GM13976 (cell line): ENCODE measurements around the gene MRPS30.
"Not testable (repeated sequence)": the region's sequence is repeated elsewhere in the genome, so short reads cannot be mapped to it uniquely, and the experiment has no call there.

Experiments used
- DNase-seq: peaks from one replicate; pipeline ENCODE4 v3.0.0; 2012; ENCODE audit warnings: low spot score
- in situ Hi-C: fragments of 300-500 bp; cut with MboI; formaldehyde crosslinking; loops from one replicate; pipeline ENCODE4 v1.12.0; 2022; ENCODE audit warnings: low sequenced_read_pairs, mixed read lengths, inconsistent platforms; ENCODE audit not compliant: unreplicated experiment
- TF ChIP-seq, protein P1 (sequence below): IDR thresholded peaks from 2 replicates; pipeline ENCODE4 v1.5.1; 2012; ENCODE audit warnings: borderline replicate concordance, mild to moderate bottlenecking; ENCODE audit not compliant: insufficient read depth; ENCODE audit errors: extremely low read depth, missing control alignments, control extremely low read depth

The MRPS30 gene

DNA sequence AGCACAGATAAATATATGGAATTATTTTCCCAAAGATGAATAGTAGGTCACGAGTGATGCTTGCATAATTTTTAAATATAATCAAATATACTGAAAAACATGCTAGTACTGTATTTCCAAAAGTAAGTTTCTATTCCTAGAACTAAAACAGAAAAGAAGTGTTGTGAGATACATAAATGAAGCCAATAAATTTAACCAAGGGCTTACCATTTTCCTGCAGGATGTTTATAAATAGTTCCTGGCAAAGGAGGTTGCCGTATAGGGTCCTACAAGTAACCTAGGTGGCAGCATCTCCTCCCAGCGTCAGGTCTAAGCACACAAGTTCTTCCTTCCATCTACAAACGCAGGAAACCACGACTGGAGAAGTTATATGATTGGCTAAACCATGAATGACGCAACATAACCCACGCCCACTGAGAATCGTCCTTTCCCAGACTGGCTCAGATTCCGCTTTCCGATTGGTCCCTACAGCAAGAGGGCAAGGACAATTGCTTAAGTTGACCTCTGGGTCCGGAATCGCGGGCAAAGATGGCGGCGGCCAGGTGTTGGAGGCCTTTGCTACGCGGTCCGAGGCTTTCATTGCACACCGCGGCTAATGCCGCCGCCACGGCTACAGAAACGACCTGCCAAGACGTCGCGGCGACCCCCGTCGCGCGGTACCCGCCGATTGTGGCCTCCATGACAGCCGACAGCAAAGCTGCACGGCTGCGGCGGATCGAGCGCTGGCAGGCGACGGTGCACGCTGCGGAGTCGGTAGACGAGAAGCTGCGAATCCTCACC is at the start of gene MRPS30:
Gene MRPS30 (plus strand): TSS at position 513 of the 780 bp plus-strand sequence. CDS start 16 bp downstream, at position 529.
- DNase-seq = peak; percentile 85
- in situ Hi-C loops = no loop called here
- TF ChIP-seq, protein P1, sequence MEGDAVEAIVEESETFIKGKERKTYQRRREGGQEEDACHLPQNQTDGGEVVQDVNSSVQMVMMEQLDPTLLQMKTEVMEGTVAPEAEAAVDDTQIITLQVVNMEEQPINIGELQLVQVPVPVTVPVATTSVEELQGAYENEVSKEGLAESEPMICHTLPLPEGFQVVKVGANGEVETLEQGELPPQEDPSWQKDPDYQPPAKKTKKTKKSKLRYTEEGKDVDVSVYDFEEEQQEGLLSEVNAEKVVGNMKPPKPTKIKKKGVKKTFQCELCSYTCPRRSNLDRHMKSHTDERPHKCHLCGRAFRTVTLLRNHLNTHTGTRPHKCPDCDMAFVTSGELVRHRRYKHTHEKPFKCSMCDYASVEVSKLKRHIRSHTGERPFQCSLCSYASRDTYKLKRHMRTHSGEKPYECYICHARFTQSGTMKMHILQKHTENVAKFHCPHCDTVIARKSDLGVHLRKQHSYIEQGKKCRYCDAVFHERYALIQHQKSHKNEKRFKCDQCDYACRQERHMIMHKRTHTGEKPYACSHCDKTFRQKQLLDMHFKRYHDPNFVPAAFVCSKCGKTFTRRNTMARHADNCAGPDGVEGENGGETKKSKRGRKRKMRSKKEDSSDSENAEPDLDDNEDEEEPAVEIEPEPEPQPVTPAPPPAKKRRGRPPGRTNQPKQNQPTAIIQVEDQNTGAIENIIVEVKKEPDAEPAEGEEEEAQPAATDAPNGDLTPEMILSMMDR = peak; percentile 55

DNA sequence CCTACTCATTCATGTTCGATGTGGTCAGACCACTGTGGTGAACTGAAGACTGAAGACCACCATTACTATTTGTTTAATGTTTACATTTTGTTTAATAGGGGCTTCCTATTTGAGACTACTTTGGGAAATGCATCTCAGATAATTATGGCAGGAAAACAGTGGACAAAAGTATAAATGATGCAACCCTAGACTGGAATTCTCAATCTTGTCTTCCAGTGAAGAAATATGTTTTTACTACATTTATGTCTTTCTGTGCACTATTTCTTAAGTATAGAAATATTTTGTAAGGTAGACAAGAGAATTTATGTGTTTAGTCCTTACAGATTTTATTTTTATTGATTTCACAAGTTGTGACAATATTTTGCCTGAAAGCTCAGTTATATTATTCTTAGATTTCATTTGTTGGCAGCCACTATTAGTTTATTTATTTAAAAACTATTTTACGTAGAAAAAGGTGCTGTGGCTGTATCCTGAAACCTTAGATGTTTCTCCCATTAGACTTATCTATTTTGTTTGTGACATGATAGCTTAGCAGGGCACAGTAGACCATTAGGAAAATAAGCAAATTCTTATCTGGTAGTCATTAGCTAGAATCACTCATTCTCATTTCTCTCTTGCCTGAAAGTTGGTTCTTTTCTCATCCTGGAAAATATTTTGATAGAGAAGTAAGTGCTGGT is 39.4 kb upstream of the MRPS30 start:
- TF ChIP-seq, protein P1 = no peak
- DNase-seq = no peak
- in situ Hi-C loops = no loop called here

DNA sequence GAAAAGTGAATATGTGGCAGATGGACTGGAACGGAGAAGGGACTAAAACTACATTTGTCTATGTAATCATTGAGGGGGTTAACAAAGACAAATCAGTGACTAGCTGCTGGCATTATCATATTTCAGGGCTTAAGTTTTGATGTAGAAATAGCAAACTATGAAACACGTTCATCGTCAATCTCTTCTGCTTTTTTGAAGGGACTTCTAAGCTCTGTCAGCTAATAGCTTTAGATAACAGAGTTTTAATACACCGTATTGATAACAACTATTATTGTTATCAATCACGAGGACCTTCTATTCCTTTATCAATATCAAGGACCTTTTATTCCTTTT is 38.9 kb upstream of the MRPS30 start:
- in situ Hi-C loops = loop anchor here (10.0 kb wide), 1 partner anchor 235 kb away; no protein-coding TSS in a partner anchor

DNA sequence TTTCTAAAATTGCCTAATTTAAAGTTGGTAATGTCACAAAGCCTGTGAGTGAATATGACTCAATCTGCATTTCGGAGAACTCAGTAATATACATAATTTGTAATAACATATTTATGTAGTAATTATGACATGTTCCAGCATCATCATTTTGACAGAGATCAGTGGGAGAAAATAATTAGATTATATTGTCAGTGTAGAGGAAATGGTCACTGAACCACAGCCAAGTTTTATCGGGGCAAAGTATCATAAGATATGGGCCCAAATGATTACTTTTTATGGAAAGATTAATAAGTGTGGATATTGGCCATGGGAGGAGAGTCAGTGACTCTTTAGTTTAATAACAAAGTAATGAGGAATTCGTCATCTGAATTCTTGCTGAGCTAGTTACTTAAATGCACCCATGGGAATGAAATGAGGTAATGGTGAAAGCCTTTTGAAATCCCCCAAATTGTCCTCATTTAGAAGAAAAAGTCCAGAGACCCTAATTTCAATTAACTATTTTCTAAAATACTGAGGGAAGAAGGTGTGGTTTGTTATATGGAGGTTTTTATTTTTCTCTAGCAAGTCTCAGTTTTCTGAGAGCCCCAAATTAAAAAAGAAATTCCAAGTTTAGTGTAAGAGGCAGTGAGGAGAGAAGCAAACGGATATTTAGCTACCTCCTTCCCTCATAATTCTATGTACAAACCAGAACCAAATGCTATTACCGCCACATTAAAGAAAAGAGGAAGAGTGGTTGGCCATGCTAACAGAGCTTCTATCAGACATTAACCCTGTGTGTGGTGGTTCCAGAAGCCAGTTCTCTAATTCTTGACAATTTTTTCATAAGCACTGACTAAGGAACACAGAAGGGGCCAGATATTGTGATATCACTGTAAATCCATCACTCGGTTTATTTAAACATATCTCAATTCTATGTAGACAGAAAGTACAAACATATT is 37.7 kb upstream of the MRPS30 start:
- TF ChIP-seq, protein P1 = no peak
- in situ Hi-C loops = loop anchor here (10.0 kb wide), 1 partner anchor 236 kb away; no protein-coding TSS in a partner anchor
- no peak for DNase-seq

More for the DNA sequence above, 38.9 kb upstream of the MRPS30 start:
- DNase-seq = no peak
- TF ChIP-seq, protein P1 = no peak

DNA sequence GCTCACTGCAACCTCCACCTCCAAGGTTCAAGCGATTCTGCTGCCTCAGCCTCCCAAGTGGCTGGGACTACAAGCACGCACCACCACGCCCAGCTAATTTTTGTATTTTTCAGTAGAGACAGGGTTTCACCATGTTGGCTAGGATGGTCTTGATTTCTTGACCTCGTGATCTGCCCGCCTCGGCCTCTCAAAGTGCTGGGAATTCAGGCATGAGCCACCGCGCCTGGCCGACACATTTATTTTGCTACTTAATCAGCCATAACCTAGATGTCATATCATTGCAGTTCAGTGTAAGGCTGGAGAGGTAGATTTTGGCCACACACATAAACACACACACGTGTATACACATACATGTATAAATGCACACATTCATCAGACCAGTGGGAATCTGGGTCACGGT is 36.4 kb upstream of the MRPS30 start:
- in situ Hi-C loops = loop anchor here (10.0 kb wide), 1 partner anchor 238 kb away; no protein-coding TSS in a partner anchor
- DNase-seq = not testable (repeated sequence)

DNA sequence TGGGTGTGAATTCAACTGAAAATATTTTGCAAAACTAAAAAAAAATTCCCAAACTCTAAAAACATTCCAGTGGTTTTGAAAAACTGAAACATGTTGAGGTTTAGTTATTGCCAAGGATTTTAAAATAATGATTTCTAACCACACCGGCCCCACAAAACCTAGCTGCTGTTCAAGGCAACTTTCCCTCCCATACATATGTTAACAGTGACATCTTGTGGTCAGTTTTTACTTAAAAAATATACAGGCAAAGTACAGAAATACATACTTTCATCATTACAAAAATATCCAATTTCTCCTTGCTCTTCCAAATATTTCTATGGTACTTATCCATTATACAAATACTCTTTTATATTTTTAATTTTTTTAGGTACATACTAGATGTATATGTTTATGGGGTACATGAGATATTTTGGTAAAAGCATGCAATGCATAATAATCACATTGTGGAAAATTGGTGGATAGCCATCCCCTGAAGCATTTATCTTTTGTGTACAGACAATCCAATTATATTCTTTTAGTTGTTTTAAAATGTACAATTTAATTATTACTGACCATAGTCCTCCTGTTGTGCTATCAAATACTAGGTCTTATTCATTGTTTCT is 34.4 kb upstream of the MRPS30 start:
- TF ChIP-seq, protein P1 = peak; percentile 22
- in situ Hi-C loops = loop anchor here (10.0 kb wide), 1 partner anchor 240 kb away; no protein-coding TSS in a partner anchor
- peak; percentile 14 for DNase-seq
